Suprapubic skin (tissue), 3 donors: ENCODE results near the gene CD300LF.

Experiments used
- POLR2AphosphoS5 ChIP-seq, 3 donors: sonication (generic); formaldehyde crosslinking; IDR thresholded peaks; one replicate each; pipeline ENCODE4 v1.6.1; 2017; ENCODE audit warnings: antibody characterized with exemption in 3 of 3
- TF ChIP-seq, protein P1 (sequence below), 2 donors: fragments of 200-600 bp in 1 of 2; fragments of 450-650 bp in 1 of 2; sonication (generic) in 1 of 2; IDR thresholded peaks; one replicate each; pipeline ENCODE4 v1.5.1; 2016 to 2019; ENCODE audit warnings: antibody characterized with exemption in 2 of 2, mild to moderate bottlenecking in 1 of 2, moderate library complexity in 1 of 2

DNA sequence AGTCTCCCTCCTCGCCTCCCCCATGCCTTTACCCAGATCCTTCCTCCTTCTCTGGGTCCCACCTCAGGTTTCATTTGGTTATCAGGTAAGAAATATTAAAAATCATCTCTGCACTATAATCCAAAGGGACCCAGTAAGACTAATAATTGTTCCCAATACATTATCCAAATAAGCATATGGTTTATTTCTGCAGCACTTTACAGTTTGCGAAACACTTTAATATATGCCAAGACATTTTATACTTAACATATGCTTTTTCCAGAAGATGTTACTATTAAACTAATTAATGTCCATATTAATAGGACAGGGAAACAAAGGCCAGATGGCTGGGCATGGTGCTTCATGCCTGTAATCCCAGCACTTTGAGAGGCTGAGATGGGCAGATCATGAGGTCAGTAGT, 33.3 kb downstream of the CD300LF start:
- no peak for TF ChIP-seq POLR2AphosphoS5 (IDR thresholded peaks at IDR 0.05)
- TF ChIP-seq, protein P1, sequence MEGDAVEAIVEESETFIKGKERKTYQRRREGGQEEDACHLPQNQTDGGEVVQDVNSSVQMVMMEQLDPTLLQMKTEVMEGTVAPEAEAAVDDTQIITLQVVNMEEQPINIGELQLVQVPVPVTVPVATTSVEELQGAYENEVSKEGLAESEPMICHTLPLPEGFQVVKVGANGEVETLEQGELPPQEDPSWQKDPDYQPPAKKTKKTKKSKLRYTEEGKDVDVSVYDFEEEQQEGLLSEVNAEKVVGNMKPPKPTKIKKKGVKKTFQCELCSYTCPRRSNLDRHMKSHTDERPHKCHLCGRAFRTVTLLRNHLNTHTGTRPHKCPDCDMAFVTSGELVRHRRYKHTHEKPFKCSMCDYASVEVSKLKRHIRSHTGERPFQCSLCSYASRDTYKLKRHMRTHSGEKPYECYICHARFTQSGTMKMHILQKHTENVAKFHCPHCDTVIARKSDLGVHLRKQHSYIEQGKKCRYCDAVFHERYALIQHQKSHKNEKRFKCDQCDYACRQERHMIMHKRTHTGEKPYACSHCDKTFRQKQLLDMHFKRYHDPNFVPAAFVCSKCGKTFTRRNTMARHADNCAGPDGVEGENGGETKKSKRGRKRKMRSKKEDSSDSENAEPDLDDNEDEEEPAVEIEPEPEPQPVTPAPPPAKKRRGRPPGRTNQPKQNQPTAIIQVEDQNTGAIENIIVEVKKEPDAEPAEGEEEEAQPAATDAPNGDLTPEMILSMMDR (IDR thresholded peaks at IDR 0.05), result no peak
